Nephron (organoid): ENCODE results near the gene TMIE.
A peak's percentile ranks its signal among the peaks of the same experiment; 100 is the strongest.

ENCODE experiments used
- H3K27ac Mint-ChIP-seq, 3 experiments: 2 replicates each; pipeline ENCODE4 v1.8.0; 2020; ENCODE audit warnings: mixed read lengths in 3 of 3, mild to moderate bottlenecking in 2 of 3, moderate library complexity in 1 of 3
- H3K27me3 Mint-ChIP-seq: 2 replicates; pipeline ENCODE4 v1.8.0; 2021; ENCODE audit warnings: low read depth, mild to moderate bottlenecking, moderate library complexity, mixed read lengths
- H3K36me3 Mint-ChIP-seq: 2 replicates; pipeline ENCODE4 v1.8.0; 2020; ENCODE audit warnings: low read depth, mixed read lengths
- H3K4me1 Mint-ChIP-seq: 2 replicates; pipeline ENCODE4 v1.8.0; 2020; ENCODE audit warnings: mixed read lengths
- H3K4me3 Mint-ChIP-seq, 3 experiments: 2 replicates each; pipeline ENCODE4 v1.8.0; 2020; ENCODE audit warnings: mild to moderate bottlenecking in 3 of 3, mixed read lengths in 3 of 3, moderate library complexity in 2 of 3
- H3K9me3 Mint-ChIP-seq: 2 replicates; pipeline ENCODE4 v1.8.0; 2020; ENCODE audit warnings: mixed read lengths
- TF ChIP-seq, protein P1 (sequence below), 3 experiments: fragments of 200-600 bp; sonication (generic); IDR thresholded peaks; one replicate each; pipeline ENCODE4 v1.5.0; 2021; ENCODE audit warnings: antibody characterized with exemption in 3 of 3; ENCODE audit not compliant: unreplicated experiment in 3 of 3

The TMIE gene

DNA sequence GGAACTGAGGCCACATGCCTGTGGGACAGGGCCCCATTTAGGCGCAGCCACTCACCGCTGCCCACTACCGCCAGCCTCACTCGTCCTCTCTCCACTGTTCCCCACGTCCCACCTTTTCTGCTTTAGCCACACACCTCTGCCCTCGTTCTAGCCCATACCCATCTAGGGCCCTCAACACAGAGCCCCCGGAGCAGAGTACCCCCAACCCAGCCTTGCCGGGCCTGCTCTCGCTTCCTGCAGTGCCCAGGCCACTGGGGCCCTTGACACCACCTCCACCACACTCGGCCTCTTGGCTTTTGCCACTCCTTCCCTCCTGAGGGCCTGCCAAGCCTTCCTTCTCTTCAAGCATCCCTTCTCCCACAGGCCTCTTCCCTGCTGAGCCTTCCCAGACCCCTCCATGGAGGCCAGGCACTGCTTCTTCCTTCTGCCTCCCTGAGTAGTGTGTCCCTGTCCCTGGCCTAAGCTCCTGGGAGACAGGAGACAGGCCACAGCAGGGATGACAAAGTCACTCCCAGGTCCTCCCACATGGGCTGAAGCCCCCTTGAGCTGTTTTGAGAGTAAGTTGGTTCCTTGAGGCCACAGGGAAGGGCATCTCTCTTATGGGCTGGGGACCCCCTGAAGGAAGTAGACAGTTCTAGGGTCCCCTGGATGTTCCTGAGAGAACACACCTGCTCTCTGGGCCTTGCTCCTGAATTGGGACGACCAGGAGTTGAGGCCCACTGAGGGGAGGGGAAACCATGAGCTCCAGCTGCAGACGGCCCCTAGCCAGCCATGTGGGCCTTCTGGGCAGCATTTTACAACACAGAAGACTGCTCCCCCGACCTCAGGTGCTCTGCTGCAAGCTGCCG lies 12.1 kb downstream of the TMIE start:
- Mint-ChIP-seq H3K4me3 (no peak overlapping the region), H3K27me3 (peaks cover 16% of the 10 kb centered on the region), H3K36me3 (no peaks in the 10 kb centered on the region), H3K27ac (peak overlapping the region in 1 of 3 experiments; percentile 20), H3K9me3 (no peaks in the 10 kb centered on the region), H3K4me1 (peaks cover 5% of the 10 kb centered on the region)
- TF ChIP-seq, protein P1, sequence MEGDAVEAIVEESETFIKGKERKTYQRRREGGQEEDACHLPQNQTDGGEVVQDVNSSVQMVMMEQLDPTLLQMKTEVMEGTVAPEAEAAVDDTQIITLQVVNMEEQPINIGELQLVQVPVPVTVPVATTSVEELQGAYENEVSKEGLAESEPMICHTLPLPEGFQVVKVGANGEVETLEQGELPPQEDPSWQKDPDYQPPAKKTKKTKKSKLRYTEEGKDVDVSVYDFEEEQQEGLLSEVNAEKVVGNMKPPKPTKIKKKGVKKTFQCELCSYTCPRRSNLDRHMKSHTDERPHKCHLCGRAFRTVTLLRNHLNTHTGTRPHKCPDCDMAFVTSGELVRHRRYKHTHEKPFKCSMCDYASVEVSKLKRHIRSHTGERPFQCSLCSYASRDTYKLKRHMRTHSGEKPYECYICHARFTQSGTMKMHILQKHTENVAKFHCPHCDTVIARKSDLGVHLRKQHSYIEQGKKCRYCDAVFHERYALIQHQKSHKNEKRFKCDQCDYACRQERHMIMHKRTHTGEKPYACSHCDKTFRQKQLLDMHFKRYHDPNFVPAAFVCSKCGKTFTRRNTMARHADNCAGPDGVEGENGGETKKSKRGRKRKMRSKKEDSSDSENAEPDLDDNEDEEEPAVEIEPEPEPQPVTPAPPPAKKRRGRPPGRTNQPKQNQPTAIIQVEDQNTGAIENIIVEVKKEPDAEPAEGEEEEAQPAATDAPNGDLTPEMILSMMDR (IDR thresholded peaks at IDR 0.05; ENCODE audit: unreplicated experiment in 3 of 3), result no peak

DNA sequence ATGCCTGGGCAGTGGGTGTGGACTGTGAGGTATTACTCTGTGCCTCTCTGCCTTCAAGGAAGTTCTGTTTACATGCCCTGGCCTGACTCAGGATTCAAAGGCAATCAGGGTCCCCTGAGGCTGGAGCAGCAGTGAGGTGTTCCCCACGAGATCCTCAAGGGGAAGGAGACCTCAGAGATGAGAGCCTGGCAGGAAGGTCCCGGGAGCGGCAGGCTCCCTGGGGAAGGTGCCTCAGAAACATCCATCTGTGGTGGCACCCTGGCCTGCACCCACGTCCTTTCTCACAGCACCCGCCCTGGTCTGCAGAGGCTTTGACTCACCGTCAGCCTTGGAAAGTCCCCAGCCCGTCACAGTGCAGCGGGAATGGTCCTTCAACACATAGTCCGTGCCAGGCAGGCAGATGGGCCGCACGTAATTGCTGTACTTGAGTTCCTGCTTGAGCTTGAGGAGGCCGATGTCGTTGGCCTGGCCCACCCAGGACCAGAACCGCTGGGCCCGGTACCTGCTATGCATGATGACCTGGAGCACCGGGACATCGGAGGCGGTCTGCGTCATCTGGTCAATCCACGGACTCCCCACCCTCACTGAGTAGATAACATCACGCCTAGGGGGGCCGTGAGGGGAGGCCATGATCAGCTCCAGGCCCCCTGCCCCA lies 12.8 kb downstream of the TMIE start:
- Mint-ChIP-seq H3K4me1 (peaks cover 5% of the 10 kb centered on the region), H3K27me3 (peaks cover 22% of the 10 kb centered on the region), H3K9me3 (no peaks in the 10 kb centered on the region), H3K27ac (no peak overlapping the region), H3K4me3 (no peak overlapping the region), H3K36me3 (no peaks in the 10 kb centered on the region)
- TF ChIP-seq, protein P1 (IDR thresholded peaks at IDR 0.05; ENCODE audit: unreplicated experiment in 3 of 3), result no peak

DNA sequence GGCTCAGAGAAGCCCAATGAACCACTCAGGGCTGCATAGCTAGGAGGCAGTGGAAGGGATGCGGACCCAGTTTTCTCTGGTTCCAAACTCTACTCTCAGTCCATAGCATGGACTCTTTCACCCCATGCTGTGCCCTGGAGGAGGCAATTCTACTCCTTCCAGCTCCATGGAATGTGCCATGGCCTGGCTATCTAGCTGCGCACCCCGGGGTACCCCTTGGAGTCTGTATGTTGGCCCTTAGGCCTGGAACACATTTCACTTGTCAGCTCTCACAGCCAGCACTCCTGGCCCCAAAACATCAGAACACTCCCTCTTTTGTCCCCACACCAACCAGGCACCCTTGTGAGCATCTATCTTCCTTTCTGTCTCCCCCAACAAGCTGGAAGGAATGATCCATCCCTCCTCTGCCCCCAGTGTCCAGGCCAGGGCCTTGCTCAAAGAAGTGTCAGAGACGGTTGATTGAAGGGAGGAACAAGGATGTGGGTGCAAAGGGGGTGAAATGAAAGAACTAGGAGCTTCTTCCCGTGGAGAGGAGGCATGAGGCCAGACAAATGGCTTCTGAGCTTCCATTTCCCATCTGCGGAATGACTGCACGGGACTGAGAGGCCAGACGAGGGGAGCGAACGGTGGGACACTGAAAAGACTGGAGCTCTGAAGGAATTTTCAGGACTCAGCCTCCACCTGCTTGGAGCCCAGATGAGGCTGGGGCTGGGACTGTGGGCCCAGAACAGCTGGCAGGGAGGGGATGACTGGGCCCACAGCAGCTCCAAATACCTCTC lies 13.7 kb downstream of the TMIE start:
- no peak overlapping the region for H3K4me3 Mint-ChIP-seq
- H3K9me3 Mint-ChIP-seq, result no peaks in the 10 kb centered on the region
- H3K36me3 Mint-ChIP-seq, result no peaks in the 10 kb centered on the region
- no peak overlapping the region for H3K27ac Mint-ChIP-seq
- peaks cover 5% of the 10 kb centered on the region for H3K4me1 Mint-ChIP-seq
- peaks cover 25% of the 10 kb centered on the region for H3K27me3 Mint-ChIP-seq
- TF ChIP-seq, protein P1 (IDR thresholded peaks at IDR 0.05; ENCODE audit: unreplicated experiment in 3 of 3), result no peak

DNA sequence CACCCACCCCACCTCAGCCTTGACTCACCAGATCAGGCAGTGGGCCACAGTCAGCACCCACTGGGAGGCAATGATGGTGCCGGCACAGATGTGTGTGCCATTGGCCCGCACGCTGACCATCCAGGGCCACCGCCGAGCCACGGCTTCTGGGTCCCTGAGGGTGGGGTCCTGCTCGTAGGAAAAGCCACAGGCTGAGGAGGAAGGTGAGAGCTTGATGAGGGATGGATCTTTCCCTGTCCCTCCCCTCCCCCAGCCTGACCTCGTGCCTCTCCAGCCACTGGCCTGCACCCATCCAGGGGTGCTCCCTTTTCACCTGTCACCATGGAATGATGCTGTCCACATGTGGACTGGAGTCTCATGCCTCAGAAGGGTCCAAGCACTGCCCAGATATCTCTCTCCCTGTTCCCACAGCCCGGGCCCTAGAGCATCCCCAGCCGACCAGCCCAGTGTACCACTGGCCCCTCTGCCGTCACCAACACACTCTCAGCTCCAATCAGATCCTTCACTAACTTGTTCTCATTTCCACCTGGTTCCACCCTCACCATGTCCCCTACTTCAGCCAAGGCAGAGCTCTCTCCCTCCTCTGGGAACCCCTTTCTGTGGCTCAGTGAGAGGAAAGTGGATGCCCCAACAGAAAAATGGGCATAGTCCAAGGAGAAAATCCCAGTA lies 14.4 kb downstream of the TMIE start:
- Mint-ChIP-seq H3K27me3 (peaks cover 25% of the 10 kb centered on the region), H3K27ac (no peak overlapping the region), H3K4me1 (peaks cover 5% of the 10 kb centered on the region), H3K4me3 (no peak overlapping the region), H3K9me3 (no peaks in the 10 kb centered on the region), H3K36me3 (no peaks in the 10 kb centered on the region)
- TF ChIP-seq, protein P1 (IDR thresholded peaks at IDR 0.05; ENCODE audit: unreplicated experiment in 3 of 3), result no peak

DNA sequence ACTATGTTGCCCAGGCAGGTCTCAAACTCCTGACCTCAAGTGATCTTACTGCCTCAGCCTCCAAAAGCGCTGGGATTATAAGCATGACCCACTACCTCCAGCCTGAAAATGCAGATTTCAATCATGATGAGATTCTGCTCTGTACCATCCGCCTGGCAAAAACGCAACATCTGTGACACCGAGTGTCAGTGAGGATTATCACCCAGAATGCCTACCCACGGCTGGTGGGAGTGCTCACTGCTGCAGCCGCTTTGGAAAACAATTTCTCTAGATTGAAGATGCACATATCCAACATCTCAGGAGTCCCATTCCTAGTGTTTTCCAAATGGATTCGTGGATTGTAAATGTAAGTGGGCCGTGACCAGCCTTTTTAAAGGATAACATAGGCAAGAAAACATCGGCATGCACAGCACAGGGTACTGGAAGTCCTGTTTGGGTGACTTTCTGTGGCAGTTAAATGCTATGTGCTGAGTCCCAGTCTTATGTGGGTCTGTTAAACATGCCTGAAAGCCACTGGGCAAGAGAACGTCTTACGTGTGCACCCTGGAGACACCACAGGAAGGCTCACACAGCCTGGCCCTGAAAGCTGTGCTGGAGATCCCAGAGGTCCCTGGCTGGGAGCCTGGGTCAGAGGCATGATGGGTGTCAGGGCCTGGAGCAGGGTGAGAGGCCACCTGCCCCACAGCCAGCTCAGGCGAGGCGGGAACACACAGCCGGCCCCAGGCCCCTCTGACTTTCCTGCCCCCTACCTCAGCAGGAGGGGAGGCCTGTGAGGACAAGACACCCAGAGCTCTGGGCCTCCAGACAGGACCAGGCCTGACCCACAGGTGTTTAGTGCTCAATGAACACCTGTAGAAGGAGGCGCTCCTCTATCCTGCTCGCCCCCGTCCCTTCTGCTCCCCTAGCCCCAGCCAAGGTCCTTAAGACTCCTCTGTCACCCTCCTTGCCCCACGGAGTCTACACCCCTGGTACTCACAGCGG lies 15.6 kb downstream of the TMIE start:
- Mint-ChIP-seq H3K4me1 (no peaks in the 10 kb centered on the region), H3K27me3 (peaks cover 20% of the 10 kb centered on the region)

More for the DNA sequence above, 15.6 kb downstream of the TMIE start:
- TF ChIP-seq, protein P1 (IDR thresholded peaks at IDR 0.05; ENCODE audit: unreplicated experiment in 3 of 3), result no peak
- no peaks in the 10 kb centered on the region for H3K36me3 Mint-ChIP-seq
- no peak overlapping the region for H3K4me3 Mint-ChIP-seq
- no peaks in the 10 kb centered on the region for H3K9me3 Mint-ChIP-seq
- no peak overlapping the region for H3K27ac Mint-ChIP-seq
